ENCODE data around the gene EIF3I.

Gene EIF3I

GRCh38 chr1:32266921-32267591, 44.8 kb downstream of the EIF3I start:
- no peak for DNase-seq

GRCh38 chr1:32269744-32270143, 47.5 kb downstream of the EIF3I start:
- DNase-seq = no peak

GRCh38 chr1:32272557-32273390, 50.6 kb downstream of the EIF3I start:
- DNase-seq = no peak

GRCh38 chr1:32273391-32274208, 51.4 kb downstream of the EIF3I start:
- DNase-seq = no peak

GRCh38 chr1:32274646-32275340, 52.6 kb downstream of the EIF3I start:
- no peak for DNase-seq

- no peak for DNase-seq
These were observed 53.2 kb downstream of the EIF3I start for GRCh38 chr1:32275424-32275823.

- DNase-seq = no peak
These were observed 54.0 kb downstream of the EIF3I start for GRCh38 chr1:32276032-32276782.

All from NCI-H446 (cell line).